NCI-H2227 (cell line): ENCODE results near the gene PRDM16.

ENCODE experiments used
- DNase-seq: peaks from one replicate; lab custom pipeline; 2025; ENCODE audit not compliant: unreplicated experiment; lab: John Stamatoyannopoulos, UW

Gene PRDM16

DNA sequence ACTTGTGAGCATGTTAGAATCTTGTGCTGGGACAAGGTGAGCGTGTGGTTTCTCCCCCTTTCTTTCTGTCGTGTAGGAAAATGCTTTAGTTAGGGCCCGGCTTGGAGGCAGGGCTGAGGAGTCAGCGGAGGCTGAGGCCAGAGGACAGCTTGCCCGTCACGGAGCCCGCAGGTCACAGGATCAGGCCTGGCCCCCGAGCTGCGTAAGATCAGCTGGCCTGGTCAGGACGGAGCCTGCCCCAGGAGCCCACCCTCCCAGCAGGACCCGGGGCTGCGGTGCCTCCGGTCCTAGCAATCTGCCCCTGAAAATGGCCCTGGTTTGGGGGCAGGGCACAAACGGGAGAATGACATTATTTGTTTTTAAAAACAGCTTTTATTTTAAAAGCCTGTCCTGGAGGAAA, 52.0 kb downstream of the PRDM16 start:
- no peak for DNase-seq

DNA sequence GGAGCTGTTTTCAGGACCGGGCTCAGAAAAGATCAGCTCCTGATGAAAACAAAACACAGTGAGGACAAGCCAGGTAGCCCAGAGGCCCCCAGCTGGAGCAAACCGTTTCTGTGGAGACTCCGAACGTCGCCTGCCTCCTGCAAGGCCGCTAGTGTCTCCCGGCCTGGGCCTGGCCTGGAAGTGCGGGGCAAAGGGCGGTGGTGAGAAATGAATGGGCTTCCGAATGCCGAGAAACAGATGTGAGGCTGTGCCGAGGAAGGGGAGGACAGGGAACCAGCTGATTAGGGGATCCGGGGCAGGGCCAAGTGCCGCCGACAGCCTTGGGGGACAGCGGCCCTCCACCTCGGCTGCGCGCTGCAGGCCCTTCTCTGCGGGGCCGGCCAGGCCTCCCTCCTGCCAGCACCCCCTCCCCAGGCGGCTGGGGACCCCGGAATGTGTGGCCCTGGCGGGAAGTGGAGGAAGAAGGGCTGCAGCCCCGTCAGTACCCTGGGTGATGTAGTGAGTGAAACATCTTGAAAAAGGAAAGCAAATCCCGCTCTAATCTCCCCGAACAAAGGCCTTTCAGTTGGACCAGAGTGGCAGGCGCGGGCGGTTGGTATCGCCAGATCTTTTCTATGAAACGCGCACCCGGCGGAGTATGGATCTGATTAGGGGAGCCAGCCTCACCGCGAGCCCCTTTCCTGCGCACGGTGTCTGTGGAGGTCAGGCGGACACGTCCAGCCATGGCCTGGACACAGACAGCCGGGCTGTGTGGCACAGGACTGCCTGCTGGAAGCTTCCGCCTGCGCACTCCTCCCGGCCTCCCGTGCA, 52.6 kb downstream of the PRDM16 start:
- no peak for DNase-seq

DNA sequence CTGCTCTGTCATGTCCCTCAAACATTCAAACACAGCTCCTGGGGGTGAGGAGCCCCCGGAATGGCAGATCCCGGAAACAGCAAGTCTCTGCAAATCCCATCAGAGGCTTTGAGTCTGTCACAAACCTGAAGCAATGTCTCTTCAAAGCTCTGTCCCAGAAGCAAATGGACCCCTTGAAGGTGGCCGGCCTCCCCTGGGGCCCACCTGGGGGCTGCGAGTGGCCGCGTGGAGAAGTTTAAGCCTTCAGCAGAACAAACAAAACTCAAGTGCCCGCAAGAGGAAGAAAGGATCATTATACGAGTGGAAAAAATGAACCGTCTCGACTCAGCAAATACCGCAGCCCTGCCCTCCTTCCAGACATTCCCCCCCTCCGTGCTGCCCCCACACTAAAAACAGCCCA, 53.3 kb downstream of the PRDM16 start:
- DNase-seq, result no peak

DNA sequence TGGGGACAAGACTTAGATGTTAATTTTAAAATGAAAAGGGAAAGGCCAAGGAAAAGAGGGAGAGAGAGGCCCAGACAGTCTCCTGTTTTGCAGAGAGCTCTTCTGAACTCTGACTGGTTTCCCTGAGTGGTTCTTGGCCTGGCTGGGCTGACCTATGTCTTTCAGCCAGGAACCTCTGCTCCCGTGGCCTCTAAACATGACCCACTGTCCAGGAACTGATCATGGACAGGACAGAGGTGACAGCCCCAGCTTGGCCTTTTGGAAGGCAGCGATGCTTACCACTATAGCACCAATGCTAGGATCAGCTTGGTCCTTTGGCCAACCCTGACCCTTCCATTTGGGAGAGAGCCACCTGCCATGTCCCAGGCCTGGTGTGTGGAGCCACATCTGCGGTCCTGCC, 55.2 kb downstream of the PRDM16 start:
- no peak for DNase-seq

DNA sequence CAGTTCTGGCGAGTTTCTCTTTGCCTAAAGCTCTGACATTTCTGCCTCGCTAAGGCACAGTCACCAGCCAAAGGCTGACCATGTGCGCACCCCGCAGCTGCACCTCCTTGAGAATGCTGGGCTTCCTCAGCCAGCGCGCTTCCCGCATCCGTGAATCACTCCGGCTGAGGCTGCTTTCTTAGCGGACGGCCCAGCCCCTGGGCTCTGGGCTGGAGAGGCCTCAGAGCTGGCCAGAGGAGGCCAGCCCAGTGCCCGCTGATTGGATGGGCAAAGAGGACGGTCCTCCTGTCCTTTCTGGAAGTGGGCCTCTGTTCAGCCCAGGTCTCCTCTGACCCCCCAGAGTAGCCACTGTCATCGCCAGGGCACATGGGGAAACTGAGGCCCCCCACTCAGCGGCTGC, 56.1 kb downstream of the PRDM16 start:
- DNase-seq, result no peak

DNA sequence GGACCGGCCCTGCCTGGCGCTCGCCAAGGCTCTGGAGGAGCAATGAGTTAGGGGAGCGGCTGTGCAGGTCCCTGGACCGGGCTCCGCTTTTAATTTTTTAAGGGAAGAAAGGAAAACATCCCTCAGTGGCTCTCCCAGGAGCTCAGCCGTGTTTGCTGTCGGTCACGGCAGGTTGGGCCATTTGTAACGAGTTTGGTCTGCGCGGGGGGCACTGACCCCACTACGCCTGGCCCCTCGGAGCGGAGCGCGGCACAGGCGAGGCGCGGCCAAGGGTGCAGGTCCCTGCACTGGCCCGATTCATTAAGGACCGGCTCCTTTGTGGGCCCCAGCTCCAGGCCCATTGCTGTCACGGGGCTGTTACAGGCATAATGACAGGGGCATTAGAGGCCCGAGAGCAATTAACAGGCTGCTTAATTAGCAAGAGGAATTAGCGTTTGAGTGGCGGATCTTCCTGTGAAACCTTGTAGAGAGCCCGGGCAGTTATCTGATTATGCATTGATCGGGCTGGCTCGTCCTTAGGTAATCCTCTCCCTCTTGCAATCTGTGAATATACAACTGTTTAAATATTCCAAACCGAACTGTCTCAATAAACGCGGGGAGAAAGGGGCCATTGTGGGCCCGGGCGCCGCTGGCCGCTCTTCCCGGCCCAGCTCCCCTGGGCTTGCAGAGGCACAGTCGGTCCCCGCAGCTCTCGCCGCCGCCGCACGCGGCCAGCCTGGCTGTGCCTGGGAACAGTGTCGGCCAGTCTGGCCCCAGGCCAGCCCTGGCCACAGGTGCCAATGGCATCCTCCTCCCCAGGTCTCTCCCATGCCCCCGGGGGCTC, 56.8 kb downstream of the PRDM16 start:
- DNase-seq, result no peak

DNA sequence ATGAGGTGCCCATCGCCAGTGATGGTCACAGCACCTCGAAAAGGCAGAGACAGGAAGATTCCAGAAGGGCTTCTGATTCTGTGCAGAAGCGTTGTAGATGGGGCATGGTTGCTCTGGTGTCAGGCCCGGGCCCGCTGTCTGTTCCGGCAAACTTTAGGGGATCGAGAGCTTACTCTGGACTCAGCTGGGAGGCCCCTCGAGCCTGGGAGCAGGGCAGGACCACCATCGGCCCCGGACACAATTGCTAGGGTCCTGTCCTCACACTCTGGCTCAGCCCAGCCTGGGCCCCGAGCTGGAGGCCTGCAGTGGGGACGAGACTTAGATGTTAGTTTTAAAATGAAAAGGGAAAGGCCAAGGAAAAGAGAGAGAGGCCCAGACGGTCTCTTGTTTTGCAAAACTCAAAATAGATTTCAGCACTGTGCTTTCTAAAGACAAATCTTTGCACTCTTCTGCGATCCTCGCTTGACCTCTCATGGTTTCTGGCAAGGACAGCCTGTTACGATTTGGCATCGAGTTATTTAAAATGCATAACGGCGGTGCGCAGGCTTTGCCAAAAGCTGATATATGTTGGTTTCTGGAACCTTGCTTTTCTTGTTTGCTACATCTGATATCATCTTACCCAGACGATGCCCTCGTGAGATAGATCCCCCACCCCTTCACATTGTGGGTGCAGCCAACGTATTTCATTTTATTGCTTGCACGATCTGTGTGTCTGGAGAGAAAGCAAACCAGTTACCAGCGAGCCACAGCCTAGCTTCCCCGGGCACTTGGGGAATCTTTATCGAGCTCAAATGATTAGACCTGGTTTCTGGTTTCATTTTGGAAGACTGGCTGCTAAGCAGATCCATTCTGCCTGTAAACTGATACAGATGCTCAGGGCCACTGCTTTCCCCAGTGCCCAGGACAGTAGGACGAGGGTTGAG, 58.0 kb downstream of the PRDM16 start:
- DNase-seq, result no peak

DNA sequence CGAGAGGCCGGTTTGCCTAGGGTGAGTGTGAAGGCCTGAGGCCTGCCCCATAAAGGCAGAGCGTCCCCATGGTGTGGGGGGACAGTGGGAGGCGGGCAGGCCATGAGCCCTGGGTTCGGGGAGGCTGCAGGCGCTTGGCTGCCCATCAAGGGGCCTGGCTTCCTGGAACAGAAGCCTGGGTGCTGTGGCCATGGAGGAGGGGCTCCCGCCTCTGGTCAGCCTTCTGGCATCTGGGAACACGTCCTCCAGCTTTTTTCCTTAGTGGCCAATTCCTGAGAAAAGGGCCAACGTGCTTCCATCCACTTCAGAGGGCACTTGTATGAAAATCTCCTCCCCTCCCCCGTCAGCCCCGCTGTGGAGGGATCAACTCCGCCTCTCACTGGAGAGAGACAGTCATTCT, 58.7 kb downstream of the PRDM16 start:
- no peak for DNase-seq

DNA sequence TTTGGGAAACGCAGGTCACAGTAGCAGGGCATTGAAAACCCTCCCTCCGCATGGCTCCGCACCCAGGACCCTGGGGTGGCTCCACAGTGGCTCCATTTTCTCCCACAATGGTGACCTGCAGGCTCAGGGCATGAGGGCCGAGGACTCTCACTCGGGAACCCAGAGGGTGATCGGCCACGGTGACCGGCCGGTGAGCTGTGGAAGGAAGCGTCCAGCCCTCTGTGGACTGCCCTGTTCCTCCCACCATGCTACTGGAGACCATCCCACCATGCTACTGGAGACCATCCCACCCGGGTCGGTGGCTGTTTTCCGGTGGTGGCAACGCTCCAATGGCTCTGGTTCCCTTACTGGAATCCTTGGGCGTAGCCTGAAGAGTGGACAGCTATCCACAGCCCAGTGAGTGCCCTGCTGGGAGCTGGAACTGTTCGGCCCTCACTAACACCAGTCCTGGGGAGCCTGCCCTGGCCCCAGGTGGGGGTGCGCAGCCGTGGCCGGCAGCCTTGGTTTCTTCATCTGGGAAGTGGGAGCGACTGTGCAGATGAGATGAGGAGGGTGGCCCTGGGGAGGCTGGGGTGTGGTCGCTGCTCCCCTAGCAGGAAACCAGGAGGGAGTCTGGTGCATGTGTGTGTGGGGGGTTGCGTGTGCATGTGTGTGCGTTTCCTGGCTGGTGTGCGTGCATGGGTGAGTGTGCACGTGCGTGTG, 59.6 kb downstream of the PRDM16 start:
- no peak for DNase-seq

DNA sequence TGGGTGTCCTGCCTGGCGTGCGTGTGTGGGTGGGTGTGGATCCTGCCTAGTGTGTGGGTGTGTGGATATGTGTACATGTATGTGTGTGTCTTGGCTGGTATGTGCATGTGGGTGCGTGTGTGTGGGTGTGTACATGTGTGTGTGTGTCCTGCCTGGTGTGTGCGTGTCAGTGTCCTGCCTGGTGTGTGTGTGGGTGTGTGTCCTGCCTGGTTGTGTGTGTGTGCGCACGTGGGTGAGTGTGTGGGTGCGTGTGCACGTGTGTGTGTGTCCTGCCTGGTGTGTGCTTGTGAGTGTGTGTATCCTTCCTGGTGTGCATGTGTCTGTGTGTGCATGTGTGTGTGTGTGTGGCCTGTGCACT, 60.1 kb downstream of the PRDM16 start:
- DNase-seq, result no peak

DNA sequence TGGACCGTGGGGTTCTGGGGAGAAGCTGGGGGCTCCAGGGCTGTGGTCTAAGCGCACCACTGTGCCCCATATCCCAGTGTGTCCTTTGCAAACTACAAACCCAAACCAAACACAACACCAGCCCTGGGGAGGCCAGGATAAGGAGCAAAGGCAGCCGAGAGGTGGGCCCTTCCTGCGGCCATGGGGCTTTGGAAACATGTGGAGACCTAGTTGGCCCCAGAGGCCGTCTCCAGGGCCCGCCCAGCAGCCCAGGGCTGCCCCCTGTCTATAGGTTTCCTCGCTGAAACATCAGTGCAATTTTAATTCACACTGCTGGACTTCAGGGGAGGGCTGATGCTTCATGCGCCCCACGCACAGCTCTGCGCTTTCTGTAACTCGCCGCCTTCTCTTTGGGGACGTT, 61.3 kb downstream of the PRDM16 start:
- no peak for DNase-seq

DNA sequence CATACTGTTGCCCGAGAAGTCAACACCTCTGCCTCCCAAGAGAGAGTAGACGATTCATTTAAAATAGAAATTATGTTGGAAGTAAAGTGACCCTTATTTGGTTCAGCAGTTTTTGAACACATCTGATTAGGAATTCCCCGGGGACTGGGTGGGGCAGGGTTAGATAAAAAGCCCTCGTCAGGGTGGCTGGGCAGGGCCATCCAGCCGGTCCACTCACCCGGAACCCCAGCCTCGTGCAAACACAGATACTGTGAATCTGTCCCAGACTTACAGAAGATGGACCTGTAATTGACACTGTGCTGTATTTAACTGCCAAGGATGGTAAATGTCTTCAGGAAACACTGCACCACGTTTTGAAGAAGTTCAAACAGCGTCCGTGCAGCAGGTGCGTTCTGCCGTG, 63.7 kb downstream of the PRDM16 start:
- DNase-seq, result no peak

DNA sequence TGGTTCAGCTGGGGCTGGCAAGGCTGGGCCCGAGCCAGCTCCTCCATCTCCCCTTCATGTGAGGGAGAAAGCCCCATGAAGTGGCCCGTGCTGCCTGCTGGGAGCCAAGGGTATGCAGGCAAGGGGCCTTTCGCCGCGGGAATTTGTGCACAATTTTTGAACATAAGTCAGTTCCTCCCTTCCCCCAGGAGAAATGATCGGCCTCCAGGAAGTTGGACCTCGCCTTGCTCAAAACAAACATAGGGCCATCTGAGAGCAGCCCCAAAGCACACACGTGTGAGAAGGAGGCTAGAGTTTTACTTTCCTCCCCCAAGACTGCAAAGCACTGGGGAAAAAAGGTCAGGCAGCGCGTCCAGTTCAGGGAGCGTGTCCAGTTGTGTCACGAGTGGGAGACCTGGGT, 64.7 kb downstream of the PRDM16 start:
- no peak for DNase-seq

DNA sequence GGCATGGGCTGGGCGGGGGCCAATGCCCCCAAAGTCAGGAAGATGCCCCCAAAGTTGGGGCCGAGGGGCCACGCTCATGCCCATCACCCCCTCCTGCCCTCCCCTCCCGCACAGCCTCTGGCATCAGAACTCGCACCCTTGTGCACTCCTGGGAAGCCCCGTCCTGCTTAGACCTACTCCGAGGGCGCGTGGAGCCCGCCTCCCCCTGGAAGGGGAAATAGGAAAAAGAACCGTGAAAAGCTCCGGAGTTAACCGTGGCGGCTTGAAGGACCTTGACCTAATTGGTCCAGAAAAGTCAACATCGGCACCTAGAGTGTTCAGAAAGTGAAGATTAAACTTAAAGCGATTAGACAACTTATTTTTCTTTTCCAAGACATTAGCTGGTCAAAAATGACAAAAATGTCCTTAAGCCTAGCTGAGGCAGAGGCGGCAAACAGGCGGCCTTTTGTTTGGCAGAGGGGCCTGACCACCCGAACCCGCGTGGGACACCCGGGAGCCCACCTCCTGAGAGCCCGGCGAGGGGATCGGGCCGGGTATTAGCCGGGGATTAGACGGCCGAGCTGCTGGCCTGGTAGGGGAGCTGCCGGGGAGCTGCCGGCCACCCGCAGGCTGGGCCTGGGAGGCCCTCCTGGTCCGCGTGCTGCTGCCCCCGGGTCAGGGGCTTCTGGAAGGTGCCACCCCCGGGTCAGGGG, 65.5 kb downstream of the PRDM16 start:
- DNase-seq, result no peak

DNA sequence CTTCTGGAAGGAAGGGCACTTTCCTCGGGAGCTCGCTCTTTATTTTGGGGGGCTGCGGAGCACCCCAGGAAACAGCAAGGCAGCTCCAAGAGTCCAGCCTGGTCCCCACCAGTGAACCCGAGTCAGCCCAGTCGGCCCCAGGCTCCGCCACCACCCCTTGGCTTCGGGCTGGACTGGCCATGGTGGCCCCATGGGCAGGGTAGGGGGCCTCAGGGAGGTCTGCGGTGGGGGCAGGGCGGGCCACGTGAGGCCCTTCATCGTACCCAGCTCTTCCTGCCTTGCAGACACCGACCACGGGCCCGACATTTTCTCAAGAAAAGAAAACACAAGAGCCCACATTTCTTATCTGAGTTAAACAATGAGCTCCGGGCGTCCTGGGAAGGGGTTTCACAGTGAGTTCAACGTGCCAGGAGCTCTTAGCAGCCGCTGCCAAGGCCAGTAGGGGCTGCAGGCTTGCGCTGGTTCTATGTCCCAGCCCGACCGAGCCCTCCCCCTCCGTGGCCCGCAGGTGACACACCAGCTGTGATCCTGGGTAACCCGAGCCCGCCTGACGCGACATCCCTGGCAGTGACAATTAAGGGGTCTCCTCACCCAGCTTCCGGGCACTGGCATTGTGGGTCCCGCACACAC, 66.2 kb downstream of the PRDM16 start:
- no peak for DNase-seq

DNA sequence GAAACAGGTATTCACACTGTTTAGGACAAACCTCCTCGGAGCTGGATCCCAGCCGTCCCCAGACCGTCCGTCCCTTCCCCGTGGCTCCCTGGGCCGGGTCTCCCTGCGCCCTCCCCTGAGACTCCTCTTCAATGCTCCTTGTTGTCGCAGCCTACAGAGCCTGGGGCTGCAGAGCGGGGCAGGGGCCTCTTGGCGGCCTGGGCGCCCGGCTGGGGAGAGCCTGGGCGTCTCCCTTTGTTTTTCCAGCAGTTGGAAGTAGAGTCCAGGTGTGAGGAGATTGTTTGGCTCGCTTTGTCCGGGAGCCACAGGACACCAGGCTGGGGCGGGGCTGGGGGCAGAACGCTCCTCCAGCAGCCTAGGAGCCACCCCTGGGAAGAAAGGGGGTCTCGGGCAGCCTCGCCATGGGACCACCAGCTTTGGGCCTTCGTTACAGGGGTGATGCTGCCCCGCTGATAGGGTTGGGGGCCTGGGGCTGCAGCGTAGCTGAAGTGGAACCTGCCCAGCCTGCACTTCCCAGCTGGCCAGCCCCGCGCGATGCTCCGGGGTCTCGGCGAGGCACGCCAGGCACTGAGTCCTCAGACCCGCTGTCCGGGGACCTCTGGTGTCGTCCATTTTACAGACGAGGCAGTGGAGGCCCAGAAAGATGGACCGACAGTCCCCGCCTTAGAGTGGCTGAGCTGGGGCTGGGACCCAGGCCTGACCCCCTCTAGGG, 66.9 kb downstream of the PRDM16 start:
- DNase-seq, result no peak

DNA sequence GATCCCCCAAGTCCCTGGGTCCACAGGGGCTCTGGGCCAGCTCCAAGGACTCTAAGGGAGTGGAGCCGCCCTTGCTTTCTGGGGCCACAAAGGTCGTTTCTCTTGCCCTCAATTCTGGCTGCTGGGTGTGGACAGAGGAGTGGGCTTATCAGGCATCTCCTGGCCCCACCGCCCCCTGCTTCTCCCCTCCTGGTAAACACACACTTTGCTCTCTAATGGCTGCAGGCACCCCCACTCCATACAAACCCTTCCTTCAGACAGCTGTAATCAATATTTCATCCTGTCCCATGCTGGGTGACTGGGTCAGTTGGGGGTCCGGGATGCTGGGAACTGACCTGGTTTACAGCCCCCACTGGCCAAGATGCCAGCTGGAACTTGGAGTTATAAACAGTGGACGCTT, 67.5 kb downstream of the PRDM16 start:
- no peak for DNase-seq

DNA sequence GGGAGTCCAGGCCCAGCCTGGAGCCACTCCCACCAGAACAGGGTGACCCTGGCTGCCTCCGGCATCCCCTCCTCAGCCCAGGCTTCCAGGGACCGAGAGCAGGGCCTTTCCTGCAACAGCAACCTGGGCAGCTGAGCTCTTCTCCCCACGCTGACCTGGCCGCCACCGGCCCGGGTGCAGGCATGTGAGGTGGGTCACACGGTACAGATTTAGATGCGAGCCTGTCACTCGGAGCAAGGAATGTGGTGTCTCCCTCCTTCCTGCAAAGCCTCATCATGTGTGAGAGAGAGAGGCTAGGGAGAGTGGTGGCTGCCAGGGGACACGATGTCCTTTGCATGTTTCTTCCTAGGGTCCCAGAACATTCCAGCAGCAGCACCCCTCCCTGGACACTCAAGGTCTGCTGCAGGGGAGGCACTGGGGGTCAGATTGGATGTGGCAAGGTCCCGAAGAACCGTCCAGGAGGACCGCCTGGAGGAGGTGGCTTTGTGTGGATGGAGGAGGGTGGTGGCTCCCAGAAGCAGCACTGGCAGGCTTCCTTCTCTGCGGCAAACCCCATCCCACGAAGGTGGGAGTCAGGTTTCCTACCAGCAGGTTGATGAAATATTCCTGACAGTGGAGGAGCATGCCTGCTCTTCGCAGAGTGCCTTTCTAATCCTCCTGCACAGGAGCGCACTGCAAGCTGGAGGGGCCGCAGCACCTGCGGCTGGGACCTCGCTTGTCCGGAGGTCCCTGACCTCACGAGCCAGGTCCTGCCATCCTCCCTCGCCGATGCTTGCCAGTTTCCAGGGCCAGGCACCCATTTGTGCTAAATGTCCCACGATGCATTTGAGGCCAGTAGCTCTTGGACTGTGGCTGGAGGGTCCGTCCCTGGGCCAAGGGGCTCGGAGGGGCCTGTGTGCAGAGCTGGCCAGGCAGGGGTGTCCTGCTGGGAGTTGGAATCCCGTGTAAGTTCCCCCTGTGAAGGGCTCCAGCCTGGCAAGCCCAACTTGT, 68.4 kb downstream of the PRDM16 start:
- DNase-seq, result no peak
